Parathyroid adenoma (tissue), 2 donors: ENCODE results near the gene GMNC.

Source experiments
- H2AFZ ChIP-seq: fragments of 300-600 bp; sonication (generic); one replicate; pipeline ENCODE4 v1.7.0; 2017; ENCODE audit warnings: antibody characterized with exemption, mild to moderate bottlenecking
- H3K27ac ChIP-seq: fragments of 300-600 bp; sonication (generic); one replicate; pipeline ENCODE4 v1.7.0; 2017
- H3K27me3 ChIP-seq: fragments of 300-600 bp; sonication (generic); one replicate; pipeline ENCODE4 v1.7.0; 2017; ENCODE audit warnings: low read length; ENCODE audit not compliant: control insufficient read depth, insufficient read depth
- H3K36me3 ChIP-seq: fragments of 300-600 bp; sonication (generic); one replicate; pipeline ENCODE4 v1.7.0; 2017; ENCODE audit warnings: low read length; ENCODE audit not compliant: control insufficient read depth, insufficient read depth
- H3K4me1 ChIP-seq: fragments of 300-600 bp; sonication (generic); one replicate; pipeline ENCODE4 v1.7.0; 2017; ENCODE audit warnings: control low read depth
- H3K4me2 ChIP-seq: fragments of 300-600 bp; sonication (generic); one replicate; pipeline ENCODE4 v1.7.0; 2017; ENCODE audit warnings: low read length
- H3K4me3 ChIP-seq: fragments of 300-600 bp; sonication (generic); one replicate; pipeline ENCODE4 v1.7.0; 2017; ENCODE audit warnings: low read depth, low read length
- H3K79me2 ChIP-seq: fragments of 300-600 bp; sonication (generic); one replicate; pipeline ENCODE4 v1.7.0; 2017; ENCODE audit warnings: control low read depth
- H3K9ac ChIP-seq: fragments of 300-600 bp; sonication (generic); one replicate; pipeline ENCODE4 v1.7.0; 2017; ENCODE audit warnings: mild to moderate bottlenecking
- H3K9me3 ChIP-seq: fragments of 300-600 bp; sonication (generic); one replicate; pipeline ENCODE4 v1.7.0; 2017; ENCODE audit warnings: low read length; ENCODE audit not compliant: control insufficient read depth
- TF ChIP-seq, protein P1 (sequence below): fragments of 300-600 bp; sonication (generic); IDR thresholded peaks from one replicate; pipeline ENCODE4 v1.7.0; 2017; ENCODE audit warnings: antibody characterized with exemption, mild to moderate bottlenecking
- donor health status: primary hyperparathyroidism.

Gene GMNC

DNA sequence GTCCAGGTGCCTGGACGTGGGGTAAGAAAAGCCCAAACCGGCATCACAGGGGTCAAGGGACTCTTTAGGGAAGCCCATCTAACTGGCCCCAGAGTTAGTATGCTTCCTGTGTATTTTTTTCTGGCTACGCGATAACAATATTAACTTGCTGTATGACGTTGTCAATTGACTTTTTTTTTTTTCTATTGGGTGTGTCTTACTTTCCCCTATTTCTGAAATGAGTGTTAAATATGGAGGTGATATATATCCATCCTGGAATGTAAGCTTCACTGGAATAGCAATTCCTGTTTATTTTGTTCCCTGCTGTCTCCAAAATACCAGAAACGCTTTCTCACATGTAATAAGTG lies 598 bp upstream of the GMNC start:
- Histone ChIP-seq H3K4me1 (no peaks in the 10 kb centered on the region), H3K27ac (no peak overlapping the region), H3K27me3 (no peaks in the 10 kb centered on the region), H3K79me2 (no peaks in the 10 kb centered on the region), H3K4me2 (peak overlapping the region; percentile 74), H3K36me3 (no peaks in the 10 kb centered on the region), H3K9ac (no peak overlapping the region), H2AFZ (peak overlapping the region; percentile 53), H3K9me3 (no peaks in the 10 kb centered on the region), H3K4me3 (peak overlapping the region; percentile 53)
- TF ChIP-seq, protein P1, sequence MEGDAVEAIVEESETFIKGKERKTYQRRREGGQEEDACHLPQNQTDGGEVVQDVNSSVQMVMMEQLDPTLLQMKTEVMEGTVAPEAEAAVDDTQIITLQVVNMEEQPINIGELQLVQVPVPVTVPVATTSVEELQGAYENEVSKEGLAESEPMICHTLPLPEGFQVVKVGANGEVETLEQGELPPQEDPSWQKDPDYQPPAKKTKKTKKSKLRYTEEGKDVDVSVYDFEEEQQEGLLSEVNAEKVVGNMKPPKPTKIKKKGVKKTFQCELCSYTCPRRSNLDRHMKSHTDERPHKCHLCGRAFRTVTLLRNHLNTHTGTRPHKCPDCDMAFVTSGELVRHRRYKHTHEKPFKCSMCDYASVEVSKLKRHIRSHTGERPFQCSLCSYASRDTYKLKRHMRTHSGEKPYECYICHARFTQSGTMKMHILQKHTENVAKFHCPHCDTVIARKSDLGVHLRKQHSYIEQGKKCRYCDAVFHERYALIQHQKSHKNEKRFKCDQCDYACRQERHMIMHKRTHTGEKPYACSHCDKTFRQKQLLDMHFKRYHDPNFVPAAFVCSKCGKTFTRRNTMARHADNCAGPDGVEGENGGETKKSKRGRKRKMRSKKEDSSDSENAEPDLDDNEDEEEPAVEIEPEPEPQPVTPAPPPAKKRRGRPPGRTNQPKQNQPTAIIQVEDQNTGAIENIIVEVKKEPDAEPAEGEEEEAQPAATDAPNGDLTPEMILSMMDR, result no peak

DNA sequence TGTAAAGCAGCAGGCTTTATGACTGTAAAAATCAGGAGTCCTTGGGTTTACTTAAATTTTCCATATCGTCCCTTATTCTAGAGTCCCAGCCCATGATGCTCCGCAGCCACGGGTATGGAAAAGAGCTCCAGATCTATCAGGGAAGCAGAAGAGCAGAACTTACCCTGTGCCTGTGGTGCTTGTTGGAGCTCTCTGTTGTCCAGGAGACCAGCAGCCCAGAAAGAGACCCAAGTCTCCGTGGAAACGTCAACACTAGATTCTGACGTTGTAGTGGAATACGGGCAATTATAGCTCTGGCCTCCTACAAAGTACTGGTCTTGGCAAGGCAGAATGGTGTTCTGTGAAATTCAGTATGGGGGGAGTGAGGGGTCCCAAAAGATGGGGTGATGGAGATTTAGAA lies 2.0 kb downstream of the GMNC start:
- TF ChIP-seq, protein P1, result no peak
- no peaks in the 10 kb centered on the region for H3K4me1 ChIP-seq

DNA sequence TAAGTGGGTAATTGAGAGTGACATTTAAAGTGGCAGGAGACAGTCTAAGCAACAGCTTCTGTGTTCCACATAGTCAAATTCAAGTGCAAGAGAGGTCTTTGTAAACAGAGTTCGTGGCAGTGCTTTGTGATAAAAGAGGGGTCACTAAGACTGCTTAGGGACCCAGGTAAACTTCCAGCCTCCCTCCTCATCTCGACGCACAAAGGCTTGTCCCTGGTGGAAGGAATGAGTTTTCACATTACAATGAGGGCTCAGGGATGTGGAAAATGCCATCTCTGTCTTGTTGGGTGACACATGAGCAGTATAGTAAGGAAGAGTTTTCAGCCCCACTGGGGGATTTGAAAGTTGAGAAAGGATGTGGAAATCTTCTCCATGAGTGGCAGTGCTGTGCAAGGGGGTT lies 7.3 kb downstream of the GMNC start:
- Histone ChIP-seq H3K9ac (no peak overlapping the region), H3K4me1 (no peaks in the 10 kb centered on the region), H3K79me2 (no peaks in the 10 kb centered on the region), H3K27me3 (no peaks in the 10 kb centered on the region), H2AFZ (no peak overlapping the region), H3K36me3 (no peaks in the 10 kb centered on the region), H3K4me3 (no peak overlapping the region), H3K9me3 (no peaks in the 10 kb centered on the region), H3K27ac (no peak overlapping the region), H3K4me2 (no peak overlapping the region)
- TF ChIP-seq, protein P1, result no peak

More for the DNA sequence above, 2.0 kb downstream of the GMNC start:
- Histone ChIP-seq H3K27ac (no peak overlapping the region), H3K9ac (no peak overlapping the region), H3K79me2 (no peaks in the 10 kb centered on the region), H2AFZ (no peak overlapping the region), H3K4me3 (no peak overlapping the region), H3K4me2 (no peak overlapping the region), H3K36me3 (no peaks in the 10 kb centered on the region), H3K9me3 (no peaks in the 10 kb centered on the region), H3K27me3 (no peaks in the 10 kb centered on the region)

DNA sequence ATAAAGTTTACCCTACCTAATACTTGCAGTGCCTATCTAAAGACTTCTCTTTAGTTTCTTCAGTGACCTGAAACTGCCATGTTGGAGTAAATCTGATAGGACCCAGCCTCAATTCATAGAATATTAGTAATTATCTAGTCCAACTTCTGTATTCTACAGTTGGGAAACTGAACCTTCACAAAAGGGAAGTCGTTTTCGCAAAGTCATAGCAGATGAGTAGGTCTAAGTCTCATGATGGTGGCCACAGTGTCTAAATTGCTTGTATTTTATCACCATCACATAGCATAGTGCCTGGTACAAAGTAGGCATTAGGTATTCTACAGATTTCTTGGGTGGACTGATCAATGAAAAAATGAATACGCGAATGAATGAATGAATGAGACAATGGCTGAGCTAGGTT lies 8.4 kb downstream of the GMNC start:
- H3K4me1 ChIP-seq, result no peaks in the 10 kb centered on the region
- H3K9me3 ChIP-seq, result no peaks in the 10 kb centered on the region
- TF ChIP-seq, protein P1, result no peak
- no peak overlapping the region for H3K4me3 ChIP-seq
- H3K79me2 ChIP-seq, result no peaks in the 10 kb centered on the region
- H2AFZ ChIP-seq, result no peak overlapping the region
- no peak overlapping the region for H3K27ac ChIP-seq
- no peaks in the 10 kb centered on the region for H3K36me3 ChIP-seq
- H3K9ac ChIP-seq, result no peak overlapping the region
- no peaks in the 10 kb centered on the region for H3K27me3 ChIP-seq
- no peak overlapping the region for H3K4me2 ChIP-seq

DNA sequence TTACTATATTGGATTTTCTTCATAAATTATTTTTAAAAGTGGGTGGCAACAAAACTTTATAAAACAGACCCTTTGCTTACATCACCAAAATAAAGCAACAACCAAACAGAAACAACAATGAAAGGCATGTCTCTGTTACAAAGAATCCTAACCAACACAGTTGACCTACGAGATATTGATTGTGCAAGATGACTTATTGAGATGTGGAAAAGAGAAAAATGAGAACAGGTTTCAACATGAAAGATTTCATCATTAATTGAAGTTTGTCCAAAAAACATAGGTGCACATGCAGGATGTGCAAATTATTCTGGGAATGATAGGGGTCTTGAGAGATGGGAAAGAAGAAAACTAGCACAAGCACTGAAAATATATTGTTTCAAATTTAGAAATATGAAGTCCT lies 9.0 kb downstream of the GMNC start:
- Histone ChIP-seq H3K4me2 (no peak overlapping the region), H2AFZ (no peak overlapping the region), H3K9me3 (no peaks in the 10 kb centered on the region), H3K4me3 (no peak overlapping the region), H3K36me3 (no peaks in the 10 kb centered on the region), H3K9ac (no peak overlapping the region), H3K27me3 (no peaks in the 10 kb centered on the region), H3K27ac (no peak overlapping the region), H3K79me2 (no peaks in the 10 kb centered on the region), H3K4me1 (no peaks in the 10 kb centered on the region)
- TF ChIP-seq, protein P1, result no peak
